GM19397 (cell line): Measurements from ENCODE around the gene MTIF3.

Experiments
- ATAC-seq: cut with Tn5 transposase; IDR thresholded peaks from one replicate; pipeline ENCODE4 v1.9.1; 2021; ENCODE audit warnings: mild to moderate bottlenecking, moderate library complexity; ENCODE audit not compliant: unreplicated experiment

MTIF3 gene, protein sequence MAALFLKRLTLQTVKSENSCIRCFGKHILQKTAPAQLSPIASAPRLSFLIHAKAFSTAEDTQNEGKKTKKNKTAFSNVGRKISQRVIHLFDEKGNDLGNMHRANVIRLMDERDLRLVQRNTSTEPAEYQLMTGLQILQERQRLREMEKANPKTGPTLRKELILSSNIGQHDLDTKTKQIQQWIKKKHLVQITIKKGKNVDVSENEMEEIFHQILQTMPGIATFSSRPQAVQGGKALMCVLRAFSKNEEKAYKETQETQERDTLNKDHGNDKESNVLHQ

DNA sequence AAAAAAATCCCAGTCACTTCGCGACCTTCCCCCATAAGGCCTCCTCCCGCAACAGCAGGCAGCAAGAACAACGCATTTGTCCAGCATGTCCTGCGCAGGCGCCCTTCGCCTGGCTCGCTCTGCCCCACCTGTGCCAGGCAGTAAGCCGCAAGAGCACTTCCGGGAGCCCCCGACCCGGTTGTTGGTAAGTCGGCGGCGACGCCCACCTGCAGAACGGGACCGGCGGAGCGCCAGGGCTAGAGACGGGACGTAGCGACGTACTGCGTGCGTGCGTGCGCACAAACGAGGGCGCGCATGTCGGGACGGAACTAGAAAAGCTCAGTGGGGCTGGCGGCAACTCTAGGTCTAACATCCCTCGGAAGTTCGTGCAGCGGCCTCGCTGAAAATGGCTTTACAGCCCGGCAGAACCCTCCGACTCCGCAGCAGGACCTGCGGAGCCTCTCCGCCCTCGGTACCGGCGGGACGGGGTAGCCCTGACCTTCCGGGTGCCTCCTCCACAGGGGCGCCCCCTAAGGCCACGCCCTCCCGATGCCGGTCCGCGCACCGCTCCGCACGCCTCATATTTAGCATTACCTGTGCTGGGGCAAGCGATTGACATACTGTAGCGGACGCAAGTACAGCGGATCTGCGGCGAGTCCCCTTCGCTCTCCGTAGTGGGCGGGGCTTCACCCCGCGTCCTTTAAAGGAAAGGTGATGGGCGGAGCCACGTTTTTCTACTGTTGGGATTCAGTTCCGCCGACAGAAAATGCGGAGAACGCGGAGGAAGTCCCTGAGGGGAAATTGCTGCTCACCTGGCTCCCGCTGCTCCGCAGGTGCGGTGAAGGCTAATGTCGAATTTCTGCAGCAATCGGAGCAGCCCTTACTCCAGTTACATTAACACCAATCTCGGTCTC, at the start of gene MTIF3:
TSS of gene MTIF3 (minus strand) at position 629 of the 893 bp plus-strand sequence. CDS start 10,116 bp downstream, outside the sequence.
- peak; percentile 84 for ATAC-seq

DNA sequence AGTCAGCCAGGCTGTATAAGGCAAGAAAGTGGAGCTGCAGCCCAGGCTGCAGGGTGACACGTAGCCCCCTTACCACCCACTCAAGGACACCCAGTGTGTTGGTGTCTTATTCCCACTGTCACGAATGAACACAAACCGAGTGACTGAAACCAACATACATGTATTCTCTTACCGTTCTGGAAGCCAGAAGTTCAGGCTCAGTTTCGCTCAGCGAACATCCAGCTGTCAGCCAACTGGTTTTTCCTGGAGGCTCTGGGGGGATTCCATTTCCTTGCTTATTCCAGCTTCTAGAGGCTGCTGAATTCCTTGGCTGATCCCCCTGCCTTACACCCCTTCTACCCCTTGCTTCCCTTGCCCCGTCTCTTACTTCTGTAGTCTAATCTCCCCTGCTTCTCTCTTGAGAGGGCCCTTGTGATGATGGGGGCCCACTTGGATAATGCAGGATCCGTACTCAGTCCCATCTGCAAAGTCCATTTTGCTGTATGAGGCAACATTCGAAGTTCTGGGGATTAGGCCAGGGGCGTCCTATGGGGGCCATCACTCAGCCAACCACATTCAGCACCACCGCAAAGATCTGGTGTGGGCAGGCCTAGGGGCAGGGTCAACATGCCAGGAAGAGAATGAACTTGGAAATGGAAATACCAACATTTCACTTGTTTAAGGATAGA, 47.3 kb upstream of the MTIF3 start:
- no peak for ATAC-seq

DNA sequence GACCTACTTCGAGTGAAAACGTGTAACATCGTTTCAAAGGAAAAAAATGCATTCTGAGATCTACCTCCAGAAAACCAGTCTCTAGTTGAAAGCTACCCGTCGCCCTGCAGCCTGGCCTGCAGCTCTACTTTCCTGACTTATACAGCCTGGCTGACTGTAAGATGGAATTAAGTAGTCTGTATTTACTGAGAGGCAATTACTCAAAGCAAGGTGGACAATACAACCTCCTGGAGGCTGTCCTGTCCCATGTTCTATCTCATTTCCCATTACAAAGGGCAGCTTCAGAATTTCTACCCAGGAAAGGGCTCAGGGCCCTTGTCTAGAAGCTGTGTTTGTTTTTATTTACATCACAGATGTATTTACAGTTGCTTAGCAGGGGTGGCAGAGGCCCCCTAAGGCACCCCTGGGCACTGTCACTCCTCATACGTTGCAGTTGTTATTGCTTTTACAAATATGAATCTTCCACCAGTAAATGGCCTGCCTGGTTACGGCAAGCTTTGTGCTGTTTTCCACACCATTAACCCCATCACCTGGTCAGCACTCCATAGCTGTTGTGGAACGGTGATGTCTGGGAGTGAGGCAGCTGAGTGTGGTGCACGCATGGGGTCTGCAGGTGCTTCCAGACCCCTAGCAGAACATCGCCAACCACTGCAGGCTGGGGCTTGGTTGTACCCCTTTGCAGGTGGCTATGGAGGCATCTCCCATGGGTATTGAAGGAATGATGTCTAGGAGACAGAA, 46.3 kb upstream of the MTIF3 start:
- no peak for ATAC-seq

DNA sequence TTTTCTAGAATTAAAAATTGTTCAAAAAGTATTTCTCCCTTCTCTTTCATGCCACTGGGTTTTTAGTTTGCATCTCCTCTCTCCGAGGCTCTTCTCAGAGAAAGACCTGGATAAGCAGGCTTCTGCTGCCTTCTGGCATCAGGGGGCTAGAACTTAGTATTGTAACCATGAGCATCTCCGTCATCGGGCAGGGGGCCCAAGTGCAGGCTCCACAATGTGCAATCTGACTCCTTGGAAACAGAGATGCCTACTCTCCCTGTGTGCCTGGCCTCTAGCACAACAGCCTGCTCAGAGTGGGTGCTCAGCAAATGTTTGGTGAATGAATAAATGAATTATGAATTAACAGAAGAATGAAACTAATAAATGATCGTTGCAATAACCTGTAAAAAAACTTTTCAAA, 45.6 kb upstream of the MTIF3 start:
- ATAC-seq, result no peak

DNA sequence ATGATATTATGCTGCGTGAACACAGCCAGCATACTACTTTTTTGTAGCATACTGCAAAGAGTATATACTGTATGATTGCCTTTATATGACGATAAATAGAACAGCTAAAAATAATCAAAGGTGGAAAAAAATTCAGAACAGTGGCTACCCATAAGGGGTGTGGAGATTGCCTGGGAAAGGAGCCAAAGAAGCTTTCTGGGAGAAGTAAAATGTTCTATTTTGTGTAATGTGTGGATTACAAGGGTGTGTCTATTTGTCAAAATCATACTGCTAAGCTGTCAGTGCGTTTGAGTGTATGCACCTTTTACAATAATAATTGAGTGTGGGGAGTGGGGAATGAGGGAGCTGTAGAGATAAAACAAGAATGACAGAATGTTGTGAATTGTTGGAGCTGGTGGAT, 45.2 kb upstream of the MTIF3 start:
- ATAC-seq, result no peak

DNA sequence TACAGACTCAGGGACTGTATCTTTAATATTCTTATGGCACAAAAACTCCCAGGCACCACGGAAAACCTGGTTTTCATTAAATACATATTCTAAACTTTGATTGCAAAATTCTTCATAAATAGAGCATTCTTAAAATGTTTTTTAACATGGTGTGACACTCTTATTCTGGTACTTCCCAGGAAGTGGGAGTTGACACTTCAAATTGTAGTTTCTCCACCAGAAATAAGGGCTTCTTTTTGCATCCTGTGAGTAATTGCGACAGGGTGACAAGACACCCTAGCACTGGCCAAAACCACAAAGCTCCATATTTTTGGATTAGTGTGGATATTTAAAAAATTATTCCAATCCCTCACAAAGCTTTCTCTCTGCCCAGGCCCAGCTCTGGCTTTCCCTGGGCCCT, 43.6 kb upstream of the MTIF3 start:
- no peak for ATAC-seq

DNA sequence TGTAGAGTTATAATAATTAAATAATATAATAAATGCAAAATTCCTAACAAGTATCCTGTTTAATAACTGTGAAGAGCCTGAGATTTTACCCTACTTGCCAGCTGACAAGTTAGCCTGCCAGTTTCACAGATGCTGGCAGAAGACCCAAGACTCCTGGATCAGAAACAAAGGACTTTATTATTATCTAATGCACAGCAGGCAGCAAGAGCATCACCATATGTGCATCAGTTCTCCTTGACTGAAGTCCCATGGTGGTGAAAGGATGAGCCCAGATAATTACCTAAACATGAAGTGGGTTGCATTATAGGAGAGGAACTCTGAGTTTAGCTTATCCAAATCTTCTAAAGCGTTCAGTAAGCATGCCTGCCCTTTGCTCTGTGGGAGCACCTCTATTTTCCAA, 39.1 kb upstream of the MTIF3 start:
- no peak for ATAC-seq

DNA sequence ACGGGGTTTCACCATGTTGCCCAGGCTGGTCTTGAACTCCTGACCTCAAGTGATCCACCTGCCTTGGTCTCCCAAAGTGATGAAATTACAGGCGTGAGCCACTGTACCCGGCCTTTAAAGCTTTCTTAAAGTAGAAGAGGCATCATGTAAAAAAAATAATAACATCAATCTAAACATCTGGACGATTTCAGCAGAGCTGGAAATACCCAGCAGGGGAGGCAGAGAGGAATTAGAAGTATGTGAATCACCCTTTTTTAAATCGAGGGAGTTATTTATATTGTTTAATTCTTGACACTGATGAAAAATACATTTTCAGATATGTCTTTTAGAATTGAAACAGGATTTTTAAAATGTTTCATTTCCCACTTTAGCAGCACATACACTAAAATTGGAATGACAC, 37.4 kb upstream of the MTIF3 start:
- ATAC-seq, result no peak

DNA sequence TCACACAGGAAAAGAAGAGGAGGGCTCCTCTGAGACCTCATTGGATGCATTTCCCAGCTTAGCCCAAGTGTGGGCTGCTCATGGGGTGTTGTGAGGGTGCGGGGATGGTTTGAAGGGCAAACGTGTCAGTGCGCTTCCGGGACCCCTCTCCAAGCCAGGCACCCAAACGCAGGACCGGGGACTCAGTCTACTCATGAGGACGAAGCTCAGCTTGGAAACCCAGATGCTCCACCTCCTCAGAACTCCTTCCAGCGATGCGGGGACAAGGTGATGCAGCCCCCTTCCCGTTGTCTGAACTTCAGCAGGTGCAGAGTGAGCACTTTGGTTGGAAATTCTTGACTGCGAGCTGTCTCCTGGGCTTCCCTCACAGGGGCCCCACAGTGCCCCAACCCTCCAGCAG, 33.1 kb upstream of the MTIF3 start:
- no peak for ATAC-seq

DNA sequence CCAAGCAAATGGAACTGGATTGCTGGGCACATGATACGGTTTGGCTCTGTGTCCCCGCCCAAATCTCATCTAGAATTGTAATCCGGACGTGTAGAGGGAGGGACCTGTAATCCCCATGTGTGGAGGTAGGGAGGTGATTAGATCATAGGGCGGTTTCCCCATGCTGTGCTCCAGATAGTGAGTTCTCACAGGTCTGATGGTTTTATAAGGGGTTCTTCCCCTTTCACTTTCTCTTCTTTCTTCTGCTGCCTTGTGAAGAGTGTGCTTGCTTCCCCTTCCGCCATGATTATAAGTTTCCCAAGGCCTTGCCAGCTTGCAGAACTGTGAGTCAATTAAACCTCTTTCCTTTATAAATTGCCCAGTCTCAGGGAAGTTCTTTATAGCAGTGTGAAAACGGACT, 32.6 kb upstream of the MTIF3 start:
- ATAC-seq, result peak; percentile 95

DNA sequence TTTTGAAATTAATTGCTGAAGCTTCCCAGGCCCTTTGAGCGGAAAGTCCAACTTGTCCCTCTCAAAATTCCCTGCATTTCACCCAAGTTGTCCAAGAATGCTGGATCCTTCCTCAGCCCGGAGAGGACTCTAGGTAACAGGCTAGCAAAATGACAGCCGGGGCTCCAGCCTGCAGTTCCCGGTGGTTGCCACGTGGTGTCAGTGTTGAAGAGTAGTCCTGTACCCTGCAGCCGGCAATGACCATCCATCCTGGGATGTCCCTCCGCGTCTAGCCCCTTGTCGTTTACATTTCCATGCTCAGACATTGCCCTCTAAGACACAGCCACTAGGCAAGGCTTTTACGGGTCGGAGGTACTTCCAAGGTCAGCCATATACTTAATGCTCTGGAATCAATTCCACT, 31.4 kb upstream of the MTIF3 start:
- no peak for ATAC-seq

DNA sequence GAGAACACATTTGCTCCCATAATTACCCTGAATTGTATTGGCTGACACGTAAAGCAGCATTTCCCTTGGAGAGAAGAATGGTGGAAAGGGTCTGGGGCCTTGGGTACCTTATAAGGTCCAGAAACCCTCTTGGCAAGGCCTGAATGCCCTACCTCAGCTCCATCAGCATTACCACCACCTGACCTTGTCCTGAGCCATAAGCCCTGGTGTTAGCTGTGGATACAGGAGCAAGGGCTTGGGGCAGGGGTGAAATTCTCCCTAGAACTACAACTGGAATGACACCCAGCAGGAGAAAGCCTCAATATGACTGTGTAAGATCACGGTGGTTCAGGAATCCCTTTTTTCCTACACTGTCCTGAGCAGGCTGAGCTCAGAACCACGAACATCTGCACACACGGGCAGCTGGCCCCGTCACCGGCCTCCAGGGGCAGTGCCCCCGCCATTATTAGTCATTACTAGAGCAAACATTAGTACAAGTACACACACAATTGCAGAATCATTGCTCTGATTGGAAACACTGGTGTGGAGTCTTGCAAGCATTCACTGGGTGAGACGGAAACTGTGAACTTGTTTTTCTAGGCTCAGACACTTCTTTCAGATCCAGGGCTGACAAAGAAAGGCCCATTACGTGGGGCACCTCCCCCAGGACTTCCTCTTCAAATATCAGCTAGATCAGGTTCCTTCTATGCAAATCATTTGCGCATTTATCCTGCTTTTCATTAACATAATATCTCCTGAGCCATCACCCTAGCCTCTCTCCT, 26.8 kb upstream of the MTIF3 start:
- ATAC-seq, result no peak

DNA sequence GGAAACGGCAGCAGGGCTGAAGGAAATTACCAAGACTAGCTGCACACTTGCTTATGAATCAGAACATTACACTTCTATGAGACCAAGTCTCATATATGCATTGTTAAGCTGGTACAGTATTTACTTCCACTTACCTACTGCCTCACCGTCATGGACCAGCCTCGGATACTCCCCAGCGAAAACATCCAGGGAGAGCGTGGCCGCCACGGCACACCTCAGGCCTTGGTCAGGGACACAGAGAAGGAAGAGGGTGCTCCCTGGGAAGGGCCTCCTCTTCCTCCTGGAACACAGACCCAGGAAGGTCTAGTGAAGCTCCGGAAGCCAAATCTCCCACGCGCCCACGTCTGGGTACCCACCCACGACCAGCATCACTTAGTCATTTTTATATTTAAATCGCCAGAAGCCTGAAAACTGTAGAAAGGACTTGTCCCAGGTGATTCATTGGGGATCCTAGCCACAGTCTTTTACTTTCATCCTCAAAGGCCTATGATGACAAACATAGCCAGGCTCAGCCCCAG, 24.4 kb upstream of the MTIF3 start:
- no peak for ATAC-seq

DNA sequence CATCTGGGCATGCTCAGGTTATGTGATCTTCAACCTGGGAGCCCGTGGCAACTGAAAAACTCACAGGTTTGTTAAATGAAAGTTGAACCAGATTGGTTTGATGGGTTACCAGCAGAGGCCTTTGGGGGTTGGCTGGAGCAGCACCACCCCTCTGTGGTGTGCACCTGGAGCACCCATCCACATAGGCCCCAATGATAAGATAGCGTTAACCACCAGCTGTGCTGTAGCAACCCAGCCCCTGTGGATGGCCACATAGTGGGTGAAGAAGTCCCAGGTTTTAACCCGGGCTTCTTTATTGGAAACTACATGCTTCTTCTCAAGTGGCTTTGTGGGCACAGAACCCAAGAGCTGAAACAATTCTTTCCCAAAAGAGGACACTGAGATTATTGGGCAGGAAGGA, 22.6 kb upstream of the MTIF3 start:
- ATAC-seq, result no peak

DNA sequence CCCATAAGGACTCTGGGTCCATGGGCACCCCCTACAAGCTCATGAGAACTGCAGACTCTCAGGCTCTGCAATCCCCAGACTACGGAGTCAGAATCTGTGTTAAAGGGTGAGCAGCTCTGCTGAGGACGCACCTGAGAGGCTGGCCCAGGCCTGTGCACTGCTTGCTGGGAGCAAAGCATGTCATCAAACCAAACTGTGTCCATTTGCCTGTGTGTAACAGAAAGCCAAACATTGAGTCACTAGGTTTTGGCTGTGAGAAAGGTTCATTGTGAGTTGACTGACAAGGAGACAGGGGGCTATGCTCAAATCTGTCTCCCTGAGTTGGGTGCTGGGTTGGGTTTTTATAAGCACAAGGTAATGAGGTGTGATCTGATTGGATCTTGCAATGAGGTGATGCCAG, 22.1 kb upstream of the MTIF3 start:
- ATAC-seq, result no peak

DNA sequence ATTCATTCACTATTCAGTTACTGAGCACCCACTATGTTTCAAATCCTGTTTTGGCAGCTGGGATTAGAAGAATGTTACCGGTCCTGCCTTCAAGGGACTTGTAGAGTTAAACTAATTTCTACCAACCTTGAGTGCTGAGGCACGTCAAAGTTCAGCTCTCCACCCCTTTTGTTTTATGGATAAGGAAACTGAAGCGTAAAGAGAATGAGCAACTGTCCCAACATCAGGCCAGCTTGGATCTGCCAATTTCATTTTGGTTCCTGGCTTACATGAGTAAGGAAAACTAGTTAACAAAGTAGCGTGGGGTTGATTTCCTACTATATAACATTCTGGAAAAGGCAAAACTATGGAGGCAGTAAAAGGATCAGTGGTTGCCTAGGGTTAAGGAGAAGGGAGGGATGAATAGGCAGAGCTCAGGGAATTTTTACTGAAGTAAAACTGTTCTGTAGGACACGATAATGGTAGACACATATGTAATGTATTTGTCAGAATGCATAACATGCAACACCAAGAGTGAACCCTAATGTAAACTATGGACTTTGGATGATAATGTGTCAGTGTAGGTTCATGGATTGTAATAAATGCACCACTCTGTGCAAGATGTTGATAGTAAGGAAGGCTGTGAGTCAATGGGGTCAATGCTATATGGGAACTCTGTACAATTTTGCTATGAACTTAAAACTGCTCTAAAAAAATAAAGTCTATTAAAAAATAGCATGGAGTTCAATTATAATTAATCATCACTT, 19.9 kb upstream of the MTIF3 start:
- ATAC-seq, result no peak

DNA sequence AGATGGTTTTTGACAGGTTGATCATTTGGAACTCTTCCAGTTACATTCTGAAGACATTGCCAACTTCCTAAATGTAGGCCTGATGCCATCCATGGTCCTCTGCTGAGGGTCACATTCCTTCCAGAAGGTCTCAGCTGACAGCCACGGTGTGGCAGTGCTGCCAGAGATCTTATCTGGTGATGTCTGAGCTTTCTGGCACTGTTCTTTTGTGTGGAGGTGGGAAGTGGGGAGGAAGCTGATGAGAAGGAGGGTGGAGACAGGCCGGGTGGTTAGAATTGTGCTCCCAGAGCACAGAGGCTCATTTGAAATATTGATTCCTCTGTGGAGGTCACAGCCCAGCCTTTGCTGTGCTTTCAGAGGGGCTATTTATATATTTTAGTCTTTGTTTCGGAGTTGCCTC, 16.1 kb upstream of the MTIF3 start:
- no peak for ATAC-seq

DNA sequence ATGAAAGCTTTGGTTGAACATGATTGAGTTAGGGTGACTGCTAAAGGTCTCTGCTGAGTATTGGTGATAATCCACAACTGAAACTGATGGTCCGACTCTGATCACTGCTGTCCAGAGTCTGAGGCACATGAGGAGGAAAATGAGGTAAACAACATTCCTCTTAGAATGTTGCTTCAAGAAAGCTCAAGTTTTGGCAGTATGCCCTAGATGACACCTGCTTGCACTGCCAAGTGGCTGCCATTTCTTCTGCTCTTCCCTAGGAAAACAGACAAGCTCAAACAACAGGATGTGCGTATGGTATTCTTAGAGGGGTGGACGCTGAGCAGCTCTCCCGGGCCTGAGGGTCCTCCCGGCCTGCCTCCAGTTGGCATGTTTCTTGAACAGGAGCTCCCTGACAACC, 15.2 kb upstream of the MTIF3 start:
- no peak for ATAC-seq

DNA sequence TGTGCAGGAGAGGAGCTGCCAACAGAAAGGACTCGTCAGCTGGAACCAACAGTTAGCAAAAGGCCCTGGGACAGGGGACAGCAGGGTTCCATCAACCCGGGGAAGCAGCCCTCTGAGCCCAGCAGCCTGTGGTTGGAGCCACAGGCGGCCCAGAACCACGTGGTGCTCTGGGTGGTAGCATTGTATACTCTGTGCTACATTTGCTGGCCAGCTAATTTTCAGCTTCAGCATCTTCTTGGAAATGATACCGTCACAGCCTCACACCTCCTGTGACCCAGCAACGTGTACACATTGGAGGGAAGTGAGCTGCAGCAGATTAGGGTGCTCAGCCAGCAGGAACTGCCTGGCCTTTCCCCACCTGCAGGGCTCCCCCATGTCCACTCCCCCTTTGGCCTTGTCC, 13.1 kb upstream of the MTIF3 start:
- ATAC-seq, result no peak
